Hematopoietic multipotent progenitor cell treated with erythropoietin and hydrocortisone succinate and interleukin-3 and kit ligand, for 6 days (in vitro differentiated cells): ENCODE measurements around the gene RELL1.

Experiments used
- DNase-seq: peaks from one replicate; pipeline ENCODE4 v3.0.0-alpha.2; 2015

RELL1 gene

DNA sequence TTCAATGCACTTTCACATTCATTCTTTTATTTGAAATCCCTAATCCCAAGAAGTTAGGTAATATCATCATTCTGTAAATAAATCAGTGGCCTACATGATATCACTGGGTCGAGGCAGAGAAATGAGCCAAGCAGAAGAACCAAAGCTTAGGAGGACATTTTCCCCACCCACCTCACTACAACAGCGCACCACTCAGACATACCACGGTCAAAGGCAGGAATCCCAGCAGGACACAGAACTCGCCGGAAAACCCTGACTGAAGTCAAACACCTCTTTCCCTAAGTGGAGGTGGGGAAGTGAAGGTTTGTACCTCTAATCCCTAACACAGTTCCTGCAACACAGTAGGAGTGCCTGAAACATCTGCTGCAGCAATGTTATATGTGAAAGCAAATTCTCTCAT is 21.5 kb downstream of the RELL1 start:
- no peak for DNase-seq

DNA sequence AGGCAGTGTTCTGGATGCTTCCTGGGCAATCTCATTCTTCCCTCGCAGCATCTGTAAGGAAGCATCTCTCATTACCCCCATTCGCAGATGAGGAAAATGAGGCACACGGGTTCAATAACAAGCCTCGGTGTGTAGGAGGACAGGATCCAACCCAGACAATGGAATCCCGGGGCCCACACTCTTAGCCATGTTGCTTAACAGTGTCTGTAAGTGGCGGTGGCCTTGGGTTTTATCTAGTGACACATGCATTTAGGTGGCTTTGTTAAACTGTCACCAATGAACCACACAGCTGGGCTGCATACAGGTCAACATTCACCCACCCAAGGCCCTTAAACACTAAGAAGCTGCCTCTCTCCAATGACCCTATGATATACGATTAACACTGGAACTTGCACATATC is 22.6 kb downstream of the RELL1 start:
- peak; percentile 38 for DNase-seq

DNA sequence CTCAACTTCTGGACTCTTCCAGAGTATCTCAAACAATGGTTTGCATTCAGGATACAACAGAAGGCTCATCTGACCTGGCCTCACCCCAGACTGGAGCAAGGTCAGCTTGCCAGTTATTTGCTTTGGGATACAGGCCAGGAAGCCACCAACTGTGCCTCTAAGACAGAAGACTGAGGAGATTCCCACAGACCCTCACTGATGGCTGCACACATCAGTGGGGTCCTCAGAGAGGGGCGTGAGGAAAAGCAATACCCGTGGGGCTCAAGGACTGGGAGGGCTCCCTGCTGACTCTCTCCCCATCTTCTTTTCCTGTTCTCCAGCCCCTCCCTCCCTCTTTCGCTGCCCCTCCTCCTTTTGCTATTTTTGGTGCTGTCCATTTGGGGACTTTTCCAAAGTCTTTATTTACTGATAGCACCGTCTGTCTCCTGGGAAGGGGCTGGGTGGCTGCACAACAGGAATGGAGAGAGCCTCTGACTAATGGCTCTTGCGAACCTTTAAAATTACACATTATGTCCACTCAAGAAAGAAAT is 23.2 kb downstream of the RELL1 start:
- DNase-seq = no peak

DNA sequence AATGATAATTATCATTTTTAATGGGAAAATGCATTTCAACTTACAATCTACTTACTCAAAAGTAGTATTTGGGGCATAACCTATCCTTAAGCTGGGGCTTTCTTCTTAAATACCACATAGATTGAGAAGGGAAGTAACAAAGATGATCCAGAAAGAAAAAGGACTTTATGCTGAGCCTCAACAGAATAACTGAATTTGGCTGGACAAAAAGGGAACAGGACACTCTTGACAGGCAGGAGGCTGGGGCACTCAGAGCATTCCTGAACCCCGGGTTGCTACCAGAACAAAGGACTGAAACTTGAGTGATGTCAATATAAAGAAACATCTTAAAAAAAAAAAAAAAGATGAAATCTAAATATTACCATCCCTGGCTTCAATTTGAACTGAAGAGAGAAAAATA is 23.9 kb downstream of the RELL1 start:
- no peak for DNase-seq

DNA sequence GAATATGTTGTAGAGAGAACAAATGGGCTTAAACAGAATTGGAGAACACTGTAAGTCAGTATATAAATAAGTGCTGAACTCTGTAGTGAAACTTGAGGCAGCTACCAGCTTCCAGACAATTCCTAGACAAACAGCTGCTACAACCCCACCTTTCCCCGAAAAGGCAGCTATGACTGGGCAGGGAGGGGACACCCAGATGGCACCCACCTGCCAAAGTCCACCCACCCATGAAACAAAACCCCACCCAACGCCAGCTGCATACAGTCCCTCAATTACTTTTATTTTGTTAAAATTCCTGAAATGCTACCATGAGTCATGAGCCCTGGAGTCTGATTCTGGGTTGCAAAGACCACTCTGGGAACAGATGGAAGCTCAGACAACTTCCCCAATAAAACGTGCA is 24.4 kb downstream of the RELL1 start:
- DNase-seq = no peak

DNA sequence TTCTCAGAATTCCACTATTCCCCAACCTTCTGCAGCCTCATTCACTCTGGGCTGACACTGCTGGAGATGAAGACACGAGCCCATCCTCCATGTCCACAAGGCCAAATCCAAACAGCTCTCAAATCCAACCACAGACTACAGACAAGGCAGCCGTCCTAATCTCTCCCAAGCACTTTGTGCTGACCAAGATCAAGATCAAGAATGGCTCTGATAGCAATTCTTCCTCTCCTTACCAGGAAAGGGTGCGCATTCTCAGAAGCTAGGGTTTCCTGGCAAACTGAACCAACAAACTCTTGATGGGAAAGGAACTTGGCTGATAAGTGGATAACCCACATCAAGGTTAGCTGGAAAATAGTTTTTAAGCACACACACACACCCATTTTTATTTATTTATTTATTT is 26.5 kb downstream of the RELL1 start:
- peak; percentile 53 for DNase-seq

DNA sequence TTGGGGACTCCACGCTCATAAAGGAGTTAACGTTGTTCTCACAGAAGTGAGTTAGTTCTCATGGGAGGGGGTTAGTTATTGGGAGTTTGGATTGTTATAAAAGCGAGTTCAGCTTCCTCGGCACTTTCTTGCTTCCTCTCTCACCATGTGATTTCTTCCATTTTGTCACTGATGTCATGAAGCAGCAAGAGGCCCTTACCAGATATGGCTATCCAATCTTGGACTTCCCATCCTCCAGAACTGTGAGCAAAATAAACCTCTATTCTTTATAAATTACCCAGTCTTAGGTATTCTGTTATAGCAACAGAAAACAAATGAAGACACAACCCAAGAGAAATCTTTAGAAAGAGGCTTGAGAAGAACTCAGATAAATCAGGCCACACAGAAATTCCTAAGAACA is 29.5 kb downstream of the RELL1 start:
- DNase-seq = no peak

DNA sequence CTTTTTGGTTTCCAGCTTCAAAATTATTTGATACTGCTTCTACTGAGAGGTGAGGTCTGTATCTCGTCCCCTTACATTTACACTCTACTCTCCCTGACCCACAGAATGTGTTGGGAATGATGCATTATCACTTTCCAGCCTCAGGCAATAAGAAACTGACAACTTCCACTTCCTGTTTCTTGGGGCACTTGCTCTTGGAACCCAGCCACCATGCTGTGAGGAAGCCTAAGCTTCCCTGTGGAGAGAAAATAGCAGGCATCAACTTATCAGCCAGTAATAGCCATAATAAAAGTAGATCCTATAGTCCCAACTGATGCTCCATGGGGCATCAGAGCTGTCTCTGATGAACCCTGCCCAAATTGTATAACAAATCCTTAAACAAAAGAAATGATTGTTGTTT is 32.6 kb downstream of the RELL1 start:
- DNase-seq = no peak

DNA sequence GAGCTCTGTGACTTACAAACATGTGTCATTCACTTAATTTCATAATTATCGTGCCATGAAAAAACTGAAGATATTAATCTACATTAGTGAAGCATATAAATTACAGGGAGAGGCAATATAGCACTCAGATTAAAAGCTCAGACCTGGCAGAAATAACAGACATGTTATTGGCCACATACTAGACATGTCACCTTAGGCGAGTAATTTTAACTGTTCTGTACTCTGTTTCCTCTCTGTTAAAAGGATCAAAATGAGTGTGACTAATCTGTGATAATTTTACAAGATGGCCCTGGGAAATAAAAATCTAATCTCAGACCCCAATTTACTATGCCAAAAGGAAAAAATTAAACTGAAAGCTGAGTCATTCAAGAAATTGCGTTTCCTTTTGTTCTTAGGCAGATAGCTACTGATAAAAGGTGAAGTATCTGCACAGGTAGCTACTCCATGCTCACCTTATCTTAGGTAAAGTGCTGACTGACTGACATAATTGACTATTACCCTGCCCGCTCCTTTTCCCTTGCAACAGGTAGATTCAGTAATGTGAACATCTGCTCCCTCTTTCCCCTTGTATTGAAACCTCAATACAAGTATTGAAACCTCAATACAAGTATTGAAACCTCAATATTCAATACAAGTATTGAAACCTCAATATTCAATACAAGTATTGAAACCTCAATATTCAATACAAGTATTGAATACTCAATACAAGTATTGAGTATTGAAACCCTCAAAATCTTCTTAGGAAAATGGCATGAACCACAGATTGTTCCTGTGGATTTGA is 33.2 kb downstream of the RELL1 start:
- no peak for DNase-seq

DNA sequence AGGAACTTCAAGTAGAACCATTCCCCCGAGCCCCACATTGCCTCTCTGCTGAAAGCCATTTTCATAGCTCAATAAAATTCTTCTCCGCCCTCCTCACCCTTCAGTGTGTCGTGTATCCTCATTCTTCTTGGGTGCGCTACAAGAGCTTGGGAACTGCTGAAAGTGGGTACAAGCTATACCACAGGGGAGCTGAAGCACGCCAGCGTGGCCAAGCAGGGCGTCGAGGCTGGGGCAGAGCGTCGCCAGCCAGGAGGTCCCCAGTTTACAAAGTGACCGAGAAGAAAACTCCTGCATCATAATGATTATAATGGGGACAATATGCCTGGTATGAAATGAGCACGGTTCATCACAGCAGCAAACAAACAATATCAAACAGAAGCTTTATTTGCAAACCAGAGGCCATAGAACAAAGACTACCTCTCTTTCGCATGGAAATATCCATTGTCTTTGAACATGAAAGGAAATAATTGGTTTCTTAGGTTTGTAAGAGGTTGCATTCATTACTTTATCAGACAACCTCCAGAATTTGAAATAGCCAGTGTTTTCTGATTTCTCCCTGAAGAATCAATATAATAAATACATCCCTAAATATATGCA is 34.3 kb downstream of the RELL1 start:
- no peak for DNase-seq

DNA sequence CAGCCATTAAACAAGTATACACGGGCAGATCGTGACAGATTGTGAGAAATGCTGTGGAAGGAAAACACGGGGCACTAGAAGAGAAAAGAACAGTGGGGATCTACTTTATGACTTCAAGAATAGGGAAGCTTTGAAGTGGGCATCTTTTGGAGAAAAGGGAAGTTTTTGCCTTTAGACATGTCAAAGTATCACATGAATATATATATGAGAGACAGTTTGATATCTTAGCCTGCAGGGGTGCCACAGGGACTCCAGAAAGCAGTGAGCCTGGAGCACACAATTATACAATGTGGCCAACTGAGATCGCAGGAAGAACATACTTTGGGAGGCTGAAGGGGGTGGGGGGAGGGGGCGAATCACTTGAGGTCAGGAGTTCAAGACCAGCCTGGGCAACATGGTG is 35.7 kb downstream of the RELL1 start:
- DNase-seq = peak; percentile 18

DNA sequence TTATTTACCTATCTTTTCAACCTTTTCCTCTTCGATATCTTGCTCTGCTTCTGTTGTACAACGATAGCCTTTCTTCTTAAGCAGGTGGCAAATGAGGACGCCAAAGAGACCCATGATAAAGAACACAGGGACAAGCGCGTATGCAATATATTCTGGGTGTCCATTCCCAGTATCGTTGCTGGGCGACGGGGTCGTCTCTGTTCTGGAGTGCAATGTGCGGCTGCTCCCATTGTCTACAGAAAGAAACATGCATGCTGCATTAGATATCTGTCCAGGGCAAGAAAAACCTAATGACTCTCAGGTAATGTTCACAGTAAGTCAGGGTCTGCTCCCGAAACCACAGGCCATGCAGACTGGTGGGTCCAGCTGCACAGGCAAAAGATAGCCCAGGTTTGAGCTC is 36.9 kb downstream of the RELL1 start:
- DNase-seq = no peak

DNA sequence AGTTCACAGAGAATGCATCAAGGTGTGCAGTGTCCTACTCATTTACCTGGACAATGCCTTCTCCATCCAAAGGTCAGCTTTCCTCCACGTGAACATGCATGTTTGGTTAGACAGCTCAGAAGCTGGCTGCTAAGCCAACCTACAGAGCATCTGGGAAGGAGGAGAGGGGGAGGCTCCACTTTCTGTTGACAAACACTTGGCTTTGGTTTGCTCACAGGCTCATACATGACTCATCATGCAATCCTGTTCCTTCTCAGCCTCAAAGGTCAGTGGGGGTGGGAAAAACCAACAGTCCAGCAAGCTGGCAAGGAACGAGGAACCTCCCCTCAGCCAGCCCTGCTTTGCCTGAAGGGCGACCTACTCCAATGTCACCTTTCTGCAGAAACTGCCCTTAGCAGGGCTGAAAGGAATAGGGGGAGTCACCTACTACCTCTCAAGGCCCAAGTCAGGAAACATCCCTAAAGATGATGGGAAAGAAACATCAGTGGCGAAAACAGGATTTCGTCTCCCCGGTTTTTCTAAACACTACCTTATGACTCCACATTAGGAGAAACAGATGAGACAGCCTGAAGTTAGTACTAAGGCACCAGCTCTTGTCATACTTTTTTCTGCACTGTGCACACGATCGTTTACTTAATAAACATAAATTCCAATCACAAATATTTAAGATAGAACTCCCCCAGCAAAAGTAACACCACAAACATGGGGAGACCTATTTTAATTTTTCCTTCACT is 37.9 kb downstream of the RELL1 start:
- no peak for DNase-seq

DNA sequence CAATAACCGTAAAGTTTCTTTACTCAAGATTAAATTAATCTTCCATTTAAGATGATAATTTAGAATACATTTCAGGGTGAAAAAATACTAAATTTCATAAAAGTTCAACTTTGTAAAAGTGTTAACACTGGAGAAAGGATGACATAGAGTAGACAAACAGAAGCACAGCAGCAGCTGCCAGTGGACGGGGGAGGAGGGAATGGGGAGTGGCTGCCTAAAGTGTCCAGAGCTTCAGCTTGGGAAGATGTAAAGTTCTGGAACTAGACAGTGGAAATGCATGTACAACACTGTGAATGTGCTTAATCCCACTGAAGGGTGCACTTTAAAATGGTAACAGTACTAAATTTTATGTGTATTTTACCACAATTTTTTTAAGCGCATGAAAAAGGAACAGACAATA is 39.9 kb downstream of the RELL1 start:
- DNase-seq = no peak

DNA sequence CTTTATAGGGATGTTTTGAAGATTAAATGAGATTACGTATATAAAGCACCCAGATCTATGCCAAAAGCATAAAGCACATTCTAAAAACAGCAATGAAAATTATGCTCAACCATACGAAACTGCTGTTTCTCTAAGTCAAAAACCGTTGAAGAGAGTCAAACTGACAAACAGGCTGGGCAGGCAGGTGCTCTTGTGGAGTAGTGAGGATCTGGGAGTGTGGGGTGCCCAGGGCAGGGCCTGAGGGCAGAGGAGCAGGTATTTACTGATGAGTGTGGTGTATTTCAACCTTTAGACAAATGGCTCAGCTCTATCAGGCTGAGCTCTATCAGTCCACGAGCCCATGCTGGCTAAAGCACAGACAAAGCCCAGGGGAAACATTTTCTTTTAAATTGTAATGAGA is 40.4 kb downstream of the RELL1 start:
- no peak for DNase-seq

DNA sequence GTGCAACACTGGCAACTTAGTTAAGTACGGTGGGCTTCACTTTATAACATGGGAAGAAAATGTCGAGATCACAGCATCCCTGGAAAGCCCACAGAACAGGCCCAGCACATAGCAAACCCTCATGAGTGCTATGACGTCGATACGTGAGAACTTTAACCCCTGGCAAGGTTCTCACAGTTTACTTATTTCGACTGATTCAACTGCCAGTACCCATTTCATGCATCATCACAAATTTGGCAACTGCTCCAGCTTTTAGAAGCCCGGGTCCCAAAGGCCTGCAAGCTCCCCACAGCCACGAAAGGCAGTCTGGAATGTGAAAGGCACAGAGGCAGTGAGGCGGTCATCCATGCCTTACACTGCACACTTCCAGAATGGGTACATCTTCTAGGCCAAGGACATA is 41.2 kb downstream of the RELL1 start:
- no peak for DNase-seq

DNA sequence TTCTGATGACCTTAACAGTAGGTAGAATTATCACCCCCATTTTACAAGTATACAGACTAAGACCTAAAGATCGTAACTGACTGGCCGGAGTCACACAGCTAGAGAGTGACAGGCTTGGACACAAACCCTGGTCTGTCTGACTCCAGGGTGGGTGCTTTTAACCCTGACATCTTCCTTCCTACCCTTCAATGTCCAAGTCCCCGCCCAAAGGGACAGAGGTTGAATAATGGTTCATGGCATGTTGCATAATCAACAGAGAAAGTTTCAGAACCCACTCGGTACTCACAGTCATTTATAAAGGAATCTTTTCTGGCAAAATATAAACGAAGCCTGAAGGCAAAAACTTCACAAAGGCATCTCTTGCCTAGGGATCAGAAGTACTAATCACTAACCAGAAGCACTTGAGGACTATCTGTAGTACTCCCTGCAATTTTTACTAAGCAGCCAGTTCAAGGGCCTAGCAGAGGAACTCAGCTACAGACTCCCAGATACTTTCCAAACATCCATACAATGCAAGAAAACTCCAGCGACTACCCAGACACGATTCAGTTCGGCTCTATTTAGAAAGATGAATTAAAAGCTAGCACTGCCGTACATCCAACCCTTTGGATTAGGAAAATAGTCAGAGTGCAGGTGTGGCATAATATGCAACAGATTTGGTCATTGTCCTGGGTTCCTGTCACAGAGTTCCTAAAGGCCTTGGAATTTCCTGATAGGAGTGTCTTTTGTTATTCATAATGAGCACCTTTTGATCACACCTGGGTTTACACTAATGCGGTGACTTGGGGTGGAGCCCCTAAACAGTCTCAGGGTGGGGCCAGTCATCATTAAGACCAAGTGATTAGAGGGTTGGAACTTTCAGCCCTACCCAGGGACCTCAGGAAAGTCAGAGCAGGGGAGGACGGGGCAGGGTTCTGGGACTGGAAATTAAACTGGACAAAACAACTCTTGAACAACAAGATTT is 44.0 kb downstream of the RELL1 start:
- no peak for DNase-seq

DNA sequence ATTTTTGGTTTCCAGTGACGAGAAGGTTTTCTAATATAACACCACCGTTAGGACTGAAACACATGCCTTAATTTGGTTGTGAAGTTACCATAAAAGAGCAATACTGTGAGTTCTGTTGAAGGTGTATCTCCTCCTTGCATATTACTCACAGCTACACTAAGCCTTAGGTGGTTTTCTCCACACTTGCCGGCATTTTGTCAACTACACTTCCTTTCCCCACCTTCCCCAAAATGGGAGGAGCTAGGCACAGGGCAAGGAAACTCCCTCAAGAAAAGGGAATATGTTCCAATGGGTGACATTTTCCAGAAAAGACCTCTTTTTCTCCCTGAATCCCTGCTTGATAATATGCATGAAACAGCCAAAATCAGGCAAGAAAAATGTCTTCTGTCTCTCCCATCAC is 44.8 kb downstream of the RELL1 start:
- DNase-seq = no peak

DNA sequence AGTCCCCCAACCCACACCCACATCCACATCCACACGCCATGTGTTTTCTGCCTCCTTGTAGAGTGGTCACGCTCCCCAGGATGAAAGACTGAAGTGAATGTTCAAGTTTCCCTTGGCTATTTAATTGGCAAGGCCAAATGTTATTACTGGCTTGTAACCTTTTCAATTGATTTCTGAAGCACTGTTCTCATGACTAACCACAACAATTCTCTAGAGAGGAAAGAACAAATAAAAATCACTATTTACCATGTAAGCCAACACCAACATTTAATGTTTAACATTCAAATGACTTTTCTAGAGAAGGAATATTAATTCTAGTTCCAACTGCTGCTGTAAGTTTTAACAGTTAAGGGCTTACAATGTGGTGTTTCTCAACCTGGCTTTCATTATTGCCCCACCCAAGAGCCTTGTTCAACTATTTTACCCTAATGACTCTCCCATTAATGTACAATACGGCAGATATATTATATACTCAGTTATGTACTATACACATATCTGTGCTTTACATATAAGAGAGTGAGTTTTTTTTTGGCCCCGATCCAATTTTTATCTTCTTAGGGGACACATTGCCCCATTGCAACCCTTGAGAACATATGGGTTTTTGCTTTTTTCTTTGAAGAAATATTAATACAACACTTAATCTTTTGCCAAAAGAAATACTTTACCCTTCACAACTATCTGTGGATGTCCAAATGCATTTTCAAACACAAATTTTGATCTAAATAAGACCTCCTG is 46.5 kb downstream of the RELL1 start:
- DNase-seq = peak; percentile 56

DNA sequence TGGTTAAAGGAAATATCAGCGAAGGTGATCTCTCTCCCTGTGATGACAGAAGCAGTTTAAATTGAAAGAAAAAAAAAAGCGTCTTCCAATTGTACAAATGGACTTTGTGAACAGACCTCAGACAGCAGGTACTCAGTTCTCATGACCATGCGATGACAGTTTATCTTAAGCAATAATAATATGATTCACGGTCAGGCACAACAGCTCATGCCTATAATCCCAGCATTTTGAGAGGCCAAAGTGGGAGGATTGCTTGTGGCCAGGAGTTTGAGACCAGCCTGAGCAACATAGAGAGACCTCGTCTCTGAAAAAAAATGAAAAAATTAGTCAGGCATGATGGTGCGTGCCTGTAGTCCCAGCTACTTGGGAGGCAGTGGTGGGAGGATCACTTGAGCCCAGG is 51.0 kb downstream of the RELL1 start:
- DNase-seq = no peak

DNA sequence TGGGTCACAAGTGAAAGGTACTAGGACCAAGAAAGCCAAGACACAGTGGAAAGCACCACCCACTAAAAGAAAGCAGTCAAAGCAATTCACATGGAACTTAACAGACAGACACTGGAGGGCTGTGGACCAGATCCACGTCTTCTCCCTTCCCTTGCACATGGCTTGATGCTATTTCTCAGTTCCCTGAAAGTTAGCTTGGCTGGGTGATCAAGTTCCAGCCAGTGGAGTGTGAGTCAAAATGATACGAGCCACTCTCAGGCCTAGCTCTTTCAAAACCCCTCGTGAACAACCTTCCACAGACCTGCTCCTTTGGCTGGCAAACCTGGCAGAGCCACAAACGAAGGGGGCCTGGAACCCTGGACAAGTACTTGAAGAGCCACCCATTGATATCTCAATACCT is 52.0 kb downstream of the RELL1 start:
- no peak for DNase-seq

DNA sequence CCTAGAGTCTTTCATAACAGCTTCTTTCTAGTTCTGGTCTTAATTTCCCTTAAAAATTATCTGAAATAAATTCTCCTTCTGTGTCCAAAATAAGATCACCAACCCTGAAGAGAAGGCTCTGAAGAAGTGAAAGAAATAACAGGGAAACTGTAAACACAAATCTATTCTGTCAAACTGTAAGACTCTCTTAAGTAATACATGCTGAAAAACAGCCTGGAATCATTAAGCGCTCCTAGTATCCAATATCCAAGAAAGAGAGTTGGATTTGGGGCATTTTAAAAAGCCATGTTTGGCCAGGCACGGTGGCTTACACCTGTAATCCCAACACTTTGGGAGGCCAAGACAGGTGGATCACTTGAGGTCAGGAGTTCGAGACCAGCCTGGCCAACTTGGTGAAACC is 53.3 kb downstream of the RELL1 start:
- no peak for DNase-seq
